ENCODE data around the gene CCNG2. TPM values are rescaled to one million over a fixed set of nuclear protein-coding genes. Genes with fewer than 3 reads are reported as not detected.
"Not testable (repeated sequence)": the region's sequence is repeated elsewhere in the genome, so short reads cannot be mapped to it uniquely, and the experiment has no call there.

The CCNG2 gene
- total and polyA plus RNA-seq, 2 of the 4 experiments (the other 2 are of a cell fraction) = 11.3 to 14.9 TPM

GRCh38 chr4:77137448-77137847, 19.6 kb upstream of the CCNG2 start:
- H3K23ac ChIP-seq (ENCODE audit: low read depth, low read length); H2BK5ac ChIP-seq (ENCODE audit: low read depth, low read length, poor library complexity, severe bottlenecking); intact Hi-C loops (cut with micrococcal nuclease); DNase-seq; H2AFZ ChIP-seq (replicated peaks; ENCODE audit: low read length, poor library complexity); H2BK20ac ChIP-seq (ENCODE audit: low read depth, low read length); H2BK120ac ChIP-seq (ENCODE audit: low read depth, low read length); H3K14ac ChIP-seq (replicated peaks; ENCODE audit: low read depth, low read length); H3K79me1 ChIP-seq (ENCODE audit: low read depth in 1 of 2, low read length in 2 of 2); dilution Hi-C loops (cut with HindIII; ENCODE audit: low sequenced_read_pairs, unreplicated experiment); H4K5ac ChIP-seq (ENCODE audit: low read depth, low read length); H3K4me2 ChIP-seq (ENCODE audit: low read depth, low read length); ATAC-seq (ENCODE audit: low read depth); in situ Hi-C loops (cut with MboI; ENCODE audit: low sequenced_read_pairs); BruUV-seq (replicated peaks); H3K4me3 ChIP-seq (ENCODE audit: insufficient read depth, low read depth, low read length); H4K8ac ChIP-seq (ENCODE audit: low read depth in 2 of 2, low read length in 2 of 2); H3K36me3 ChIP-seq (ENCODE audit: control insufficient read depth, insufficient read depth, low read length); H2AK9ac ChIP-seq (replicated peaks; ENCODE audit: low read depth, low read length, poor library complexity); H3K9me3 ChIP-seq (ENCODE audit: control insufficient read depth, insufficient read depth, low read length); H3K27ac ChIP-seq (ENCODE audit: insufficient read depth, low read length); H3K9ac ChIP-seq (ENCODE audit: low read depth, low read length); H3K18ac ChIP-seq (ENCODE audit: low read depth, low read length); H3K4me1 ChIP-seq (ENCODE audit: control insufficient read depth, insufficient read depth, low read length); H3K56ac ChIP-seq (ENCODE audit: extremely low read depth, insufficient read depth, low read length); H2BK15ac ChIP-seq (ENCODE audit: low read depth, low read length); H4K20me1 ChIP-seq (ENCODE audit: insufficient read depth, low read length); H4K91ac ChIP-seq (ENCODE audit: insufficient read depth, low read depth, low read length); POLR2A ChIA-PET (ENCODE audit: unreplicated experiment); H3K4ac ChIP-seq (ENCODE audit: low read depth, low read length); H3K9me1 ChIP-seq (ENCODE audit: insufficient read depth, low read length); H2AK5ac ChIP-seq (ENCODE audit: low read depth, low read length): not testable (repeated sequence)
- WGBS, 2 experiments (ENCODE audit: extremely low coverage in 2 of 2, insufficient read length in 1 of 2) = no CpG with 5 or more reads among the region's 6 CpGs
- H3K27me3 ChIP-seq (ENCODE audit: control insufficient read depth, insufficient read depth, low read length) = peaks cover 27% of the 10 kb centered on the region
- CTCF ChIA-PET = interaction anchor here (0.7 kb wide), 1 partner anchor 44 kb away, joined by 4 read pairs; no protein-coding TSS in a partner anchor

Measured in IMR-90 (cell line).